ENCODE results near the gene PDE1C.
"Not testable (repeated sequence)": the region's sequence is repeated elsewhere in the genome, so short reads cannot be mapped to it uniquely, and the experiment has no call there.

The PDE1C gene

DNA sequence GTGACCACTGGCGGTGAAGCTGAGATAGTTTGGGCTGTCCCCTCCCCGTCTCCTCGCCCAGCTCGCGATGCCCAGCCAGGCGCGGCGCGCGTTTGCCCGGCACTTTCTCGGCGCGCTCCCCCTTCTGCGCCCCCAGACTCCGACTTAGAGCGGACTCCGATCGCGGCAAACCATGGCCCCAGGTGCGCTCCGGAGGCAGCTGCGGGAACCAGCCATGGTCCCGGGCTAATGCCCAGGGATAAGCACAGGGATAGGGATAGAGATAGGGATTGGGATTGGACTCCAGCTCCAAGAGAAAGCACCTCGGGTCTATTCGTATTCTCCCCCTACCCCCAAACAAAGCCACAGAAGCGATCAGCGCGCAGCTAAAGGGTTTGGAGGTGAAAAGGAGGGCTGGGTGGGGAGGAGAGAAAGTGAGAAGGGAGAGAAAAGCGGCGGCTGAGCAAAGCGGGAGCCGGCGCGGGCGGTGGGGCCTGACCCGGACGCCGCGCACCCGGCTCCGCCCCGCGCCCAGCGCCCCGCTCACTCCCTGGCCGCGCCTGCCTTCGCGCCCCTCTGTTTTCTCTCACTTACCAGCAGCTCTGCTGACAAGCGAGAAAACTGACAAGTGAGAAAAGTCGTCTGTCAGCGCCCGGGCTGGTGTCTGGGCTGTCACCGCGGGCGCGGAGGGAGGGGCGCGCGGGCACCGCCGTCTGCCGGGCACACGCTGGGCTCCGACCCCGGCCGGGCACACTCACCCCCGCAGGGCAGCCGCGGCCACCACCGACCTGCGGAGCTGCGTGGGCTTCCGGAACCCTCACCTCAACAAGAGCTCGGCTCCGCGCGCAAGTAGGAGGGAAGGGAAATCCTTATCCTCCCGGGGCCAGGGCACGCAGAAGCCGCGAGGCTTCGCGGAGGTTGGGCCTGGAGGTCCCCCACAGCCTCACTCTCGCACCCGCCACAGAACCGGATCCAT lies at the start of gene PDE1C:
TSS of gene PDE1C (minus strand) at position 2 of the 955 bp plus-strand sequence.
- DNase-seq = no peak

- no peak for DNase-seq
Observed at GRCh38 chr7:32119790-32120196, 49.6 kb upstream of the PDE1C start.

DNA sequence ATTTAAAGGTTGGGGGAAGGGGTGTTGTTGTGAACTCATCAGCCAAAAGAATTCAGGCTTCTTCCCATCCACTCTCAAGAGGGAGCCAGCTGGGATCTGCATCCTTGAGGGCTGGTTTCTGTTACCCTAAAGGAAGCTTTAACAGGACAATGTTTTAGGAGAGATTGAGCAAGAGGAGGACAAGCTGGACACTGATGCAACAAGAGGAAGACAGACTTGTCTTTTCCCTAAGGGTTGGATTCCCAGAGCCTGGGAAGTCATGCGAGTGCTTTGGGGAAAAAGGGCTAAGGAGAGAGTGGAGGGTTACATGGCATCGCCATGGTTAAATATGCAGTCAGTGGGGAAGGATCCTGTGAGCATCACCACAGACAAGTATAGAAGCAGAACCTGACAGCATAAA lies 47.6 kb upstream of the PDE1C start:
- no peak for DNase-seq

GRCh38 chr7:32116436-32116835 lies 46.2 kb upstream of the PDE1C start:
- no peak for DNase-seq

DNA sequence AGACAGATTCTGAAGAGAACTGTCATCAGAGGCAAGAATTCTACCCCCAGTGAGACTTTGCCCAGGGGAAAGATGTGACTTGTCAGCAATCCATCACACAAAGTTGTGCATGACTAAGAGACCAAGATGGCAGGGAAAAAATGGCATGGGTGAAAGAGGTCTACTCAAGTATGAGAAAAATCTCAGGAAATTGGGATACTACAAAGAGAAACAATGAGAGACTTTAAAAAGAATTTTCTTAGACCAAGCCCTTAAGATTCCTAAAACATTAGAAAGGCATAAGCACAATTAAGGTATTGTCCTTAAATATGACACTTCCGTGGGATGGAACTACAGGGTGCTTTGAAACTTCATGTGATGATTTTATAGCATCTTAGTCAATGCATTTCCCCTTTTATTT lies 45.6 kb upstream of the PDE1C start:
- DNase-seq = no peak

DNA sequence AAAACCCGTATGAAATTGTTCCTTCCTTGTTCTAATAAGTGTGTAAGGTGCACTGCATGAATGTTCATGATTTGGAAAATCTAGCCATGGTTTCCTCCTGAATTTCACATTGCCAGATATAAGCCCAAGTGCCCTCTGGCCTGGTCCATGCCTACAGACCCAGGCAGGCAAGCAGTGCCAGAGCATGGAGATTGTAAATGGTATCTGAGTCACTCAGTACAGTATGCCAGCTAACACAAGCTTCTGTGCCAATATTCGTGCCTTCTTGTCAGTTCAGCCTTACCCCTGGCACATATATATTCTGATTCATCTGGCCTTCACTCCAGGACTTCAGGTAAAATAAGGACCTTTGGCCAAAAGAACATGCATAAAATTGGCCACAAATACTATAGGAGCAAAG lies 38.4 kb upstream of the PDE1C start:
- no peak for DNase-seq

DNA sequence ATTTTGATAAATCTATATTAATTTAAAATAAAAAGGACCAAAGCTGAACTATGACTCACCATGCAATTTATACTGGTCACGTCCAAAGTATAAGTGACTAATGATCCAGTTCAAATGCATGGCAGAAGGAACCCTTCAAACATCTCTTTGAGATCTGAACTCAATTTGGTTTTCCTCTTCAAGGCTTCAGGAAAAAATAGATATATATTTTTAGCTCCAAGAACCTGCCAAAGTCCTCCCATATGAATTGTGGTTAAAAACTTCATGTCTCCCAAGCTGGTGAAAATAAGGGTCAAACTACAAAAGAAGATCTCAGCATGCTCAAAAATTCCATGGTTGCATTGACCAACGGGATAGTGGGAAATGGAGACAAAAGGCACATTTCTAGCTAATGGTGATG lies 34.6 kb upstream of the PDE1C start:
- no peak for DNase-seq

GRCh38 chr7:32103361-32103760 lies 33.2 kb upstream of the PDE1C start:
- DNase-seq = no peak

- no peak for DNase-seq
Observed at GRCh38 chr7:32102432-32102873, 32.2 kb upstream of the PDE1C start.

- no peak for DNase-seq
Observed at GRCh38 chr7:32100407-32100907, 30.2 kb upstream of the PDE1C start.

DNA sequence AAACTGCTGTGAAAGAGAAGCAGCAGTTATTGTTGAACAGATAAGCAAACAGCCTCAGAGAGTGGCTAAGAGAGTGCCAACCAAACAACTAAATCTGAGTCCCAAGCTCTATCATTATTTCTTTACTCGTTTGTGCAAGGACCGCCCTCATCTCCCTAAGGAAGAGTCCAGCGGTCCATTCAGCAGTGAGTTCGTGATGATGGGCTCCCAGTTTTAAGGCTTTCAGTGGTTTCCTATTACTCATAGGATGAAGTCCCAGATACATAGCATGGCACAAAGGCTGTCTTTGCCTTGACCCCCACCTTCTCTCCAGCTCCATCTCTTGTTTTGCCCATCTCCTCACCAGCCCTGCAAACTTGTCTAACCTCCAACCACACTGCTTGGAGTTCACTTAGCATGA lies 24.3 kb upstream of the PDE1C start:
- no peak for DNase-seq

- no peak for DNase-seq
Observed at GRCh38 chr7:32093415-32094408, 23.5 kb upstream of the PDE1C start.

- no peak for DNase-seq
Observed at GRCh38 chr7:32092346-32092745, 22.1 kb upstream of the PDE1C start.

DNA sequence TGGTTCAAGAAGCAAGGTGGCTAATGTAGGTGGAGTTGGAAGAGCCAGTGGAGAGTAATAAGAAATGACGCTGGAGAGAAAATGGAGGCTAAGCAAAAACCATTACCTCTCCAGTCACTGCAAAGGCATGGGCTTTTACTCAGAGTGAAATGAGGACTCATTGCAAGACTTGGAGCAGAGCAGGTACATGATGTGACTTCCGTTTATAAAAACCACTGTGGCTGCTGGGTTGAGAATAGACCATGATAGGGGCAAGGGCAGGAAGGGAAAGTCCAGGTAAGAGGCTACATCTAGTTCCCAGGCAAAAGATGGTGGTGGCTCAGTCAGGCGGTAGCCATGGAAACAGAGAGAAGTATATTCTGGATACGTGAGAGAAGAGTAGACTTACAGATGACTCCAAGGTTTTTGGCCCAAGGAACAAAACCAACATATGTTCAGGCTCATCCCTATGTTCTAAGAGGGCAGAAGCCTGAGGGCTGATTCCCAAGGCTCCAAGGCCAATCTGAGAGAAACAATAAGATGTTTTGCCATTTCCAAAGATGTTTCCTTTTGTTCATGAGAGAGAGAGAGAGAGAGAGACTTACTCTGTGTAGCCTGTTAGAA lies 21.5 kb upstream of the PDE1C start:
- DNase-seq = no peak

DNA sequence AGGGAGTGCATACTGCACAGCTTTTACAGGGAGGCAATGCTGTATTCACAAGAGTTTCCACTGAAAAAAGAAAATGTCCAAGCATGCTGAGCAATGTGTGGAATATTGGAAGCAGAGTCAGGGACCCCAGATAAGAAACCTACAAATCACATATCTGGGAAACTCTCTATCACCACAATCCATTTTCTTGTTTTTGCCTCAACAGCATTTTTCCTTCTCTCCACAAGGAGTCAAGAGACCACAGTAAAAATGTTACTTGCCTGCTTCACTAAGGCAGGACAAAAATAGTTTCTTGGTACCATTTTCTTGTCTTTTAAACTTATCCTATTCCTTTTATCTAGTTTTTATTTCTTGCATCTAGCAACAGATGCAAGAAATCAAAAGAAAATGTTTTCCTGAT lies 19.5 kb upstream of the PDE1C start:
- no peak for DNase-seq

GRCh38 chr7:32089256-32089655 lies 19.0 kb upstream of the PDE1C start:
- DNase-seq = no peak

GRCh38 chr7:32088451-32088881 lies 18.3 kb upstream of the PDE1C start:
- DNase-seq = no peak

DNA sequence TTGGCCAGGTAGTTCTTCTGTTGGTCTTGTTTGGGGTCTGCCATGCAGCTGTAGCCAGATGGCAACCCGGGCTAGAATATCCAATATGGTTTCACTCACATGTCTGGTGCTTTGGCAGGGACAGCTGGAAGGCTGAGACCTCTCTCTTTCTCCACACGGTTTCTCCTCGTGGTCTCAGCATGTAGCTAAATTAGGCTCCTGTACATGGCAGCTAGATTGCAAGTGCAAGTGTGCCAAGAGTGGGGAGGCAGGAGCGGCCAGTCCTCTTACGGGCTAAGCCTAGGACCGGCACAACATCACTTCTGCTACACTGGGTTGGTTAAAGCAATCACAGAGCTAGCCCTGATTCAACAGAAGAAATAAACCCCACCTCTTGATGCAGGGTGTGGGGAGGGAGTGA lies 9.3 kb upstream of the PDE1C start:
- no peak for DNase-seq

- no peak for DNase-seq
Observed at GRCh38 chr7:32078824-32079223, 8.6 kb upstream of the PDE1C start.

- DNase-seq = no peak
Observed at GRCh38 chr7:32077806-32078205, 7.6 kb upstream of the PDE1C start.

DNA sequence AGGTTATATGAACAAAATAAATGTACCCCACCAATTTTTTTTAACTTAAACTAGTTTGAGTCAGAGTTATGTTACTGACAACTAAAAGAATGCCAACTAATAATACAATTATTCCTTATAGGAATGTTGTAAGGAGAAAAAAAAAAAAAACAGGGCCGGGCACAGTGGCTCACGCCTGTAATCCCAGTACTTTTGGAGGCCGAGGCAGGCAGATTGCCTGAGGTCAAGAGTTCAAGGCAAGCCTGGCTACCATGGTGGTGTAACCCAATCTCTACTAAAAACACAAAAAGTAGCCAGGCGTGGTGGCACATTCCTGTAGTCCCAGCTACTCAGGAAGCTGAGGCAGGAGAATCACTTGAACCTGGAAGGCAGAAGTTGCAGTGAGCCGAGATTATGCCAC lies 6.6 kb upstream of the PDE1C start:
- not testable (repeated sequence) for DNase-seq

DNA sequence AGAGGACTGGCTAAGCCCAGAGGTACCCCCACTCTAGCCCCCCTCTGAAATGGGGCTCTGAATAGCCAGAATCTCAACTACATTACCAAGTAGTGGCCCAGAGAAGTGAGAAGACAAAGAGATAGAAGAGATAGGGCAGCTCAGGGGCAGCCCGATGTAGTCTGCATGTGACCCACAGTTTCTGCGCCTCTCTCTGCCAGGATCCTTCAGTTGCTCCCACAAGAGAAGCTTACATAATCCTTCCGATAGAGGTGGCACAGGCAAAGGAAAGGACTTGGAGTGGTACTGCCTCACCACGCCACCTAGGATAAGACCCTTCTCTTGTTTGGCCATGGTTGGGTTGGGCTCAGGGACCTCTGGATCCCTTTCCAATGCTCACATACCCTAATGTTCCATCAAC lies 5.4 kb upstream of the PDE1C start:
- DNase-seq = no peak

Measured in inflammatory macrophage treated with lipopolysaccharide for 4 hours (primary cell).